HL-60 (cell line): ENCODE data around the gene KCNMA1.

Experiments
- CTCF ChIP-seq: IDR thresholded peaks from one replicate; pipeline ENCODE4 v1.5.1; 2011; ENCODE audit warnings: low read length, control low read depth, inconsistent platforms; ENCODE audit not compliant: insufficient read depth
- GABPA ChIP-seq: IDR thresholded peaks from 2 replicates; pipeline ENCODE4 v1.6.1; 2012; ENCODE audit warnings: low read depth
- POLR2AphosphoS5 ChIP-seq: IDR thresholded peaks from 2 replicates; pipeline ENCODE4 v1.6.1; 2012; ENCODE audit warnings: low read depth

- TF ChIP-seq POLR2AphosphoS5 (no peak), GABPA (no peak), CTCF (no peak)
Observed at GRCh38 chr10:77626266-77626935, 11.2 kb downstream of the KCNMA1 start.
